Endothelial cell of umbilical vein (primary cell): ENCODE data around the gene ENO4. TPM values are rescaled to one million over a fixed set of nuclear protein-coding genes. Genes with fewer than 3 reads are reported as not detected.

Source experiments
- BruUV-seq: library from RNA; stranded (reverse); fragments of 400-500 nt; replicated peaks from 2 replicates; lab custom pipeline; 2021; lab: Mats Ljungman, UMichigan
- CTCF ChIA-PET: fragments of 300-600, 350-600 bp; sonication (Branson Sonifier 250); formaldehyde crosslinking; loops from one replicate; lab custom pipeline; 2021; ENCODE audit warnings: antibody characterized with exemption, inconsistent platforms; lab: Charles Lee
- POLR2A ChIA-PET: fragments of 300-600, 350-600 bp; sonication (Branson Sonifier 250); formaldehyde crosslinking; loops from one replicate; lab custom pipeline; 2021; ENCODE audit warnings: antibody characterized with exemption, inconsistent platforms; lab: Charles Lee
- DNase-seq: peaks from one replicate; pipeline ENCODE4 v3.0.0-alpha.2; 2011; ENCODE audit warnings: low read depth, low spot score
- FAIRE-seq: peaks from 2 replicates; lab custom pipeline; 2011; peaks lifted over from hg19 to GRCh38; lab: Jason Lieb, UNC
- H2AFZ ChIP-seq: 2 replicates; pipeline ENCODE4 v1.6.0; 2012; ENCODE audit warnings: low read depth, low read length, control low read depth, inconsistent platforms
- H3K27ac ChIP-seq: 2 replicates; pipeline ENCODE4 v1.5.1; 2011; ENCODE audit warnings: low read depth, mild to moderate bottlenecking, control low read depth, low read length, moderate library complexity; ENCODE audit not compliant: insufficient read depth
- H3K27me3 ChIP-seq, 2 experiments: 2 replicates each; pipeline versions ENCODE4 v1.6.0 to v1.6.1; 2011; ENCODE audit warnings: low read length in 2 of 2, mixed read lengths in 1 of 2; ENCODE audit not compliant: control insufficient read depth in 2 of 2, insufficient read depth in 2 of 2
- H3K36me3 ChIP-seq, 2 experiments: 2 replicates in 1 of 2; 3 replicates in 1 of 2; pipeline ENCODE4 v1.5.1; 2011; ENCODE audit warnings: low read length in 2 of 2, mild to moderate bottlenecking in 1 of 2, moderate library complexity in 1 of 2; ENCODE audit not compliant: control insufficient read depth in 2 of 2, insufficient read depth in 2 of 2; ENCODE audit errors: extremely low read depth in 1 of 2
- H3K4me1 ChIP-seq: 3 replicates; pipeline ENCODE4 v1.5.1; 2011; ENCODE audit warnings: mild to moderate bottlenecking, low read length; ENCODE audit not compliant: control insufficient read depth, insufficient read depth; ENCODE audit errors: extremely low read depth
- H3K4me2 ChIP-seq: 2 replicates; pipeline ENCODE4 v1.6.1; 2011; ENCODE audit warnings: low read length, control low read depth, mixed read lengths; ENCODE audit not compliant: insufficient read depth
- H3K4me3 ChIP-seq, 3 experiments: fragments of 200-600 bp in 1 of 3; sonication (generic), shearing (Covaris generic) in 1 of 3; replicated peaks in 1 of 3; 2 replicates each; pipeline ENCODE4 v1.5.1; 2011 to 2016; ENCODE audit warnings: control low read depth in 3 of 3, low read length in 3 of 3, mild to moderate bottlenecking in 2 of 3, inconsistent platforms in 1 of 3, low read depth in 1 of 3, moderate library complexity in 1 of 3; ENCODE audit not compliant: insufficient read depth in 1 of 3
- H3K79me2 ChIP-seq: 2 replicates; pipeline ENCODE4 v1.6.0; 2012; ENCODE audit warnings: low read length, inconsistent platforms; ENCODE audit not compliant: control insufficient read depth, insufficient read depth
- H3K9ac ChIP-seq: replicated peaks from 2 replicates; pipeline ENCODE3; 2011; ENCODE audit warnings: low read length, control low read depth; ENCODE audit not compliant: insufficient read depth; ENCODE audit errors: extremely low read depth
- H3K9me1 ChIP-seq: replicated peaks from 3 replicates; pipeline ENCODE4 v1.6.0; 2011; ENCODE audit warnings: mild to moderate bottlenecking, low read length; ENCODE audit not compliant: control insufficient read depth, insufficient read depth; ENCODE audit errors: extremely low read depth
- H3K9me3 ChIP-seq: replicated peaks from 2 replicates; pipeline ENCODE4 v1.5.1; 2012; ENCODE audit warnings: low read length, inconsistent platforms; ENCODE audit not compliant: control insufficient read depth, insufficient read depth
- H4K20me1 ChIP-seq: replicated peaks from 2 replicates; pipeline ENCODE3; 2011; ENCODE audit warnings: mild to moderate bottlenecking, low read length; ENCODE audit not compliant: control insufficient read depth, insufficient read depth; ENCODE audit errors: extremely low read depth
- CTCF ChIP-seq, 2 donors: IDR thresholded peaks; 1 replicate in 1 of 2; 2 replicates in 1 of 2; pipeline ENCODE4 v1.5.1; 2011; ENCODE audit warnings: low read length in 2 of 2, mild to moderate bottlenecking in 2 of 2, moderate library complexity in 2 of 2, control low read depth in 1 of 2, inconsistent platforms in 1 of 2, low read depth in 1 of 2; ENCODE audit not compliant: insufficient read depth in 1 of 2; ENCODE audit errors: extremely low read depth in 1 of 2
- EZH2 ChIP-seq: IDR thresholded peaks from 2 replicates; pipeline ENCODE4 v1.6.1; 2012; ENCODE audit warnings: borderline replicate concordance, low read depth, mild to moderate bottlenecking, moderate library complexity, low read length, inconsistent platforms; ENCODE audit not compliant: severe bottlenecking
- FOS ChIP-seq: IDR thresholded peaks from 2 replicates; pipeline ENCODE4 v1.6.1; 2011; ENCODE audit warnings: mild to moderate bottlenecking, low read length, moderate library complexity, borderline replicate concordance; ENCODE audit not compliant: insufficient read depth
- GATA2 ChIP-seq: IDR thresholded peaks from 2 replicates; pipeline ENCODE4 v1.7.0; 2011; ENCODE audit warnings: low read depth, mild to moderate bottlenecking, moderate library complexity, mixed read lengths, low read length; ENCODE audit not compliant: insufficient read length, insufficient read depth
- JUN ChIP-seq: IDR thresholded peaks from 2 replicates; pipeline ENCODE4 v1.6.1; 2011; ENCODE audit warnings: borderline replicate concordance, low read depth; ENCODE audit not compliant: insufficient read length, insufficient read depth
- MYC ChIP-seq: IDR thresholded peaks from one replicate; pipeline ENCODE4 v1.6.1; 2011; ENCODE audit warnings: mild to moderate bottlenecking, low read depth, low read length
- POLR2A ChIP-seq: IDR thresholded peaks from 2 replicates; pipeline ENCODE4 v1.6.1; 2012; ENCODE audit warnings: low read depth, mild to moderate bottlenecking, control low read depth, low read length
- POLR2AphosphoS5 ChIP-seq: IDR thresholded peaks from 2 replicates; pipeline ENCODE4 v1.6.1; 2012; ENCODE audit warnings: low read depth, mild to moderate bottlenecking, control low read depth, low read length, moderate library complexity; ENCODE audit not compliant: insufficient read depth
- dilution Hi-C: fragments of 300-500 bp; cut with MboI; formaldehyde crosslinking; loops from one replicate; pipeline ENCODE4 v1.15.0; 2019; ENCODE audit warnings: low sequenced_read_pairs; ENCODE audit not compliant: extremely low pct_ligation_motif_present
- intact Hi-C: fragments of 100-400 bp; cut with micrococcal nuclease; formaldehyde crosslinking; loops from one replicate; pipeline ENCODE4 v1.10.0; 2022
- polyA plus RNA-seq, 4 experiments: library from polyadenylated mRNA; depleted of rRNA in 3 of 4; stranded (reverse) in 3 of 4; unstranded in 1 of 4; fragments of >200 nt; gene quantifications; 2 replicates each; pipeline versions ENCODE4 v1.2.1 to v1.2.3, GENCODE V29; 2011 to 2012; ENCODE audit warnings: missing spikeins in 1 of 4
- total RNA-seq: library from RNA; stranded (reverse); gene quantifications from 2 replicates; pipeline ENCODE4 v1.2.3, GENCODE V29; 2021
- TF ChIP-seq, protein P1 (sequence below): IDR thresholded peaks from 2 replicates; pipeline ENCODE4 v1.6.1; 2011; ENCODE audit not compliant: insufficient read depth, insufficient read length

ENO4 gene
- total and polyA plus RNA-seq, 2 donors (not counting 3 experiments of a cell fraction or from before 2014, with no cell fraction given): 0.08 TPM; not detected in 1

DNA sequence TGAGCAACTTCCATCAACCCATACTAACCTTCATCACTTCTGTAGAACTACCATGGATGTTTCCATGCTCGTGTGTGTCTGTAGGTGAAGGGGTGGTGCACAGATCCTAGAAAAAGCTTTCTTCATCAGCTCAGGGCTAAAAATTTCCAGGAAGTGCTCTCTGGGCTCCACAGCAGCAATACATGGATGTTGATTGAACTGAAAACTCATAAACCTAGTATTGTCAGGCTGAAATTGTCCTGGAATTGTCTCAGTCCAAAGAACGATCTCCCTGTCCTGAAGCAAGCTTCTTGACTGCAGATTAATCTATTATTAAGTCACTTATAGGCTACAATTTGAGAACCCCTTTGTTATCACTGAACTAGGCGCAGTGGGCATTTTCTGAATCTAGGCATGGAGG lies 39.8 kb downstream of the ENO4 start:
- no peak for TF ChIP-seq FOS
- no peak for TF ChIP-seq EZH2
- TF ChIP-seq GATA2: no peak
- no peak for TF ChIP-seq POLR2A
- TF ChIP-seq JUN: no peak
- TF ChIP-seq MYC: no peak
- TF ChIP-seq CTCF (IDR thresholded peaks at IDR 0.05; ENCODE audit: extremely low read depth in 1 of 2, insufficient read depth in 1 of 2, low read depth in 1 of 2, low read length in 2 of 2): no peak
- TF ChIP-seq, protein P1, sequence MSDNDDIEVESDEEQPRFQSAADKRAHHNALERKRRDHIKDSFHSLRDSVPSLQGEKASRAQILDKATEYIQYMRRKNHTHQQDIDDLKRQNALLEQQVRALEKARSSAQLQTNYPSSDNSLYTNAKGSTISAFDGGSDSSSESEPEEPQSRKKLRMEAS: no peak
- TF ChIP-seq POLR2AphosphoS5: no peak
- Histone ChIP-seq H3K4me2 (no peak overlapping the region), H3K27ac (peak overlapping the region; percentile 23), H3K9me3 (no peaks in the 10 kb centered on the region), H2AFZ (no peak overlapping the region), H3K79me2 (no peaks in the 10 kb centered on the region), H3K9me1 (no peaks in the 10 kb centered on the region), H3K4me3 (no peak overlapping the region), H3K9ac (no peak overlapping the region), H3K27me3 (no peaks in the 10 kb centered on the region), H4K20me1 (no peaks in the 10 kb centered on the region), H3K4me1 (peaks cover 40% of the 10 kb centered on the region), H3K36me3 (peaks cover 0 to 1% of the 10 kb centered on the region in 2 experiments)
- FAIRE-seq: no peak
- BruUV-seq: no TSS peak
- DNase-seq: no peak
- CTCF ChIA-PET: interaction anchor here (1.1 to 1.5 kb wide), 4 partner anchors 12 to 286 kb away, joined by 3 to 7 read pairs (median 4); no protein-coding TSS in a partner anchor
- POLR2A ChIA-PET: no interaction called here
- dilution Hi-C loops: no loop called here
- intact Hi-C loops: loop anchor here (2.0 kb wide), 1 partner anchor 40 kb away; the partner anchor contains the start of gene ENO4
